ENCODE data around the gene TSHZ2. TPM values are rescaled to one million over a fixed set of nuclear protein-coding genes. Genes with fewer than 3 reads are reported as not detected.
"Not testable (repeated sequence)": the region's sequence is repeated elsewhere in the genome, so short reads cannot be mapped to it uniquely, and the experiment has no call there.

The TSHZ2 gene
- total and polyA plus RNA-seq, 9 of the 15 experiments (the other 6 are each of a cell fraction or from before 2014, with no cell fraction given), result 0.03 to 0.20 (median 0.05) TPM; not detected in 4

- no peak for TF ChIP-seq TBL1XR1 (IDR thresholded peaks at IDR 0.05; ENCODE audit: low read length in 2 of 2)
- no peak for TF ChIP-seq ZNF140 (CRISPR knock-in tag; IDR thresholded peaks at IDR 0.05)
- no peak for TF ChIP-seq ZNF354B (CRISPR knock-in tag; IDR thresholded peaks at IDR 0.05)
- no peak for TF ChIP-seq KAT8 (IDR thresholded peaks at IDR 0.05; ENCODE audit: low read depth)
- TF ChIP-seq RBM34 (IDR thresholded peaks at IDR 0.05; ENCODE audit: borderline replicate concordance, insufficient read depth, low read length), result no peak
- no peak for TF ChIP-seq ZNF75A (CRISPR knock-in tag; IDR thresholded peaks at IDR 0.05)
- no peak for TF ChIP-seq ZFX (CRISPR knock-in tag; IDR thresholded peaks at IDR 0.05)
- no peak for TF ChIP-seq TARDBP (IDR thresholded peaks at IDR 0.05)
- WGBS (ENCODE audit: insufficient coverage, low coverage, missing lambda C conversion rate), result 2% methylated on average over 5 of the region's 5 CpGs
- H3K27ac ChIP-seq (ENCODE audit: extremely low read depth, low read depth, low read length), result no peak overlapping the region
- intact Hi-C loops (cut with micrococcal nuclease) (no loop called here), in situ Hi-C loops (cut with MboI) (no loop called here)
- H3K79me2 ChIP-seq (ENCODE audit: control insufficient read depth, insufficient read depth, low read length), result no peaks in the 10 kb centered on the region
- POLR2A ChIA-PET, result interaction anchor here (0.6 to 0.7 kb wide), 2 partner anchors 9 to 13 kb away, joined by 3 to 4 read pairs; no protein-coding TSS in a partner anchor
- no peaks in the 10 kb centered on the region for H4K20me1 ChIP-seq (replicated peaks; ENCODE audit: control insufficient read depth, insufficient read depth, low read length)
- CTCF ChIA-PET (ENCODE audit: low intra/inter-chr PET ratio), result no interaction called here
- H3K4me2 ChIP-seq (ENCODE audit: insufficient read depth, low read length), result no peak overlapping the region
- H3K36me3 ChIP-seq (ENCODE audit: control insufficient read depth, insufficient read depth, low read length), result no peaks in the 10 kb centered on the region
- ATAC-seq (no peak), FAIRE-seq (no peak), DNase-seq (ENCODE audit: extremely low read depth in 1 of 4, low spot score in 3 of 4) (no peak)
- BruUV-seq (replicated peaks), result no TSS peak
- no peak overlapping the region for H3K4me3 ChIP-seq
- no peaks in the 10 kb centered on the region for H3K4me1 ChIP-seq (replicated peaks in 1 of 2; ENCODE audit: control insufficient read depth in 2 of 2, insufficient read depth in 2 of 2, low read length in 2 of 2)
- peaks cover 10 to 34% of the 10 kb centered on the region in 2 experiments; a peak in 4 of 5 replicates for H3K27me3 ChIP-seq (ENCODE audit: control insufficient read depth in 2 of 2, insufficient read depth in 2 of 2, low read length in 2 of 2)
- no peaks in the 10 kb centered on the region for H3K9me3 ChIP-seq (replicated peaks; ENCODE audit: control insufficient read depth, insufficient read depth, low read depth, low read length)
- H3K9me1 ChIP-seq (ENCODE audit: control insufficient read depth, insufficient read depth, low read length), result no peaks in the 10 kb centered on the region
- no peak overlapping the region for H2AFZ ChIP-seq (ENCODE audit: low read depth, low read length)
- H3K9ac ChIP-seq (ENCODE audit: insufficient read depth in 1 of 2, low read depth in 2 of 2, low read length in 2 of 2), result no peak overlapping the region
These were observed 550.5 kb downstream of the TSHZ2 start for GRCh38 chr20:53522696-53523095.

- DNase-seq (ENCODE audit: extremely low read depth in 1 of 4, low spot score in 3 of 4); BruUV-seq (replicated peaks); H3K36me3 ChIP-seq (ENCODE audit: control insufficient read depth, insufficient read depth, low read length); H4K20me1 ChIP-seq (replicated peaks; ENCODE audit: control insufficient read depth, insufficient read depth, low read length); H3K79me2 ChIP-seq (ENCODE audit: control insufficient read depth, insufficient read depth, low read length); H3K4me2 ChIP-seq (ENCODE audit: insufficient read depth, low read length); intact Hi-C loops (cut with micrococcal nuclease); H3K9me3 ChIP-seq (replicated peaks; ENCODE audit: control insufficient read depth, insufficient read depth, low read depth, low read length); H2AFZ ChIP-seq (ENCODE audit: low read depth, low read length); H3K4me3 ChIP-seq; H3K9ac ChIP-seq (ENCODE audit: insufficient read depth in 1 of 2, low read depth in 2 of 2, low read length in 2 of 2); H3K4me1 ChIP-seq (replicated peaks in 1 of 2; ENCODE audit: control insufficient read depth in 2 of 2, insufficient read depth in 2 of 2, low read length in 2 of 2); H3K27ac ChIP-seq (ENCODE audit: extremely low read depth, low read depth, low read length); H3K9me1 ChIP-seq (ENCODE audit: control insufficient read depth, insufficient read depth, low read length); ATAC-seq; CTCF ChIA-PET (ENCODE audit: low intra/inter-chr PET ratio); FAIRE-seq; in situ Hi-C loops (cut with MboI): not testable (repeated sequence)
- POLR2A ChIA-PET, result interaction anchor here (0.7 kb wide), 1 partner anchor 12 kb away, joined by 3 read pairs; no protein-coding TSS in a partner anchor
- TF ChIP-seq ZNF146 (CRISPR knock-in tag; IDR thresholded peaks at IDR 0.05; ENCODE audit: unreplicated experiment), result peak; percentile 38
- 0% methylated on average over 2 of the region's 2 CpGs for WGBS (ENCODE audit: insufficient coverage, low coverage, missing lambda C conversion rate)
- peaks cover 10 to 34% of the 10 kb centered on the region in 2 experiments; a peak in 4 of 5 replicates for H3K27me3 ChIP-seq (ENCODE audit: control insufficient read depth in 2 of 2, insufficient read depth in 2 of 2, low read length in 2 of 2)
These were observed 551.5 kb downstream of the TSHZ2 start for GRCh38 chr20:53523615-53524014.
